Stimulated activated CD4-positive, alpha-beta T cell treated with anti-CD3 and anti-CD28 coated beads, Interleukin-12 subunit alpha, Interleukin-12 subunit beta, amount 100 ng/mL, for 48 hours (primary cell): Measurements from ENCODE around the gene PTPN11.
"Not testable (repeated sequence)": the region's sequence is repeated elsewhere in the genome, so short reads cannot be mapped to it uniquely, and the experiment has no call there.

Source experiments
- DNase-seq, 3 donors: peaks; one replicate each; pipeline ENCODE4 v3.0.0-alpha.2; 2020; ENCODE audit warnings: low read depth in 2 of 3, low spot score in 1 of 3

Gene PTPN11

GRCh38 chr12:112409064-112409905 lies 9.5 kb upstream of the PTPN11 start, which contains the start of gene RPL6:
Gene RPL6 (minus strand): TSS chr12:112409605. CDS start chr12:112408656, 949 bp downstream.
- peak; percentile 68 to 73 (median 68) for DNase-seq

GRCh38 chr12:112409906-112410244 lies 8.9 kb upstream of the PTPN11 start:
- no peak for DNase-seq

GRCh38 chr12:112413855-112414625 lies 4.7 kb upstream of the PTPN11 start:
- DNase-seq = no peak

- not testable (repeated sequence) for DNase-seq
Observed at GRCh38 chr12:112415457-112415856, 3.3 kb upstream of the PTPN11 start.

GRCh38 chr12:112418273-112418607 lies 507 bp upstream of the PTPN11 start:
- DNase-seq = peak in 1 of 3 donors; percentile 27

- peak in 1 of 3 donors; percentile 28 for DNase-seq
Observed at GRCh38 chr12:112419297-112420133, 768 bp downstream of the PTPN11 start.

DNA sequence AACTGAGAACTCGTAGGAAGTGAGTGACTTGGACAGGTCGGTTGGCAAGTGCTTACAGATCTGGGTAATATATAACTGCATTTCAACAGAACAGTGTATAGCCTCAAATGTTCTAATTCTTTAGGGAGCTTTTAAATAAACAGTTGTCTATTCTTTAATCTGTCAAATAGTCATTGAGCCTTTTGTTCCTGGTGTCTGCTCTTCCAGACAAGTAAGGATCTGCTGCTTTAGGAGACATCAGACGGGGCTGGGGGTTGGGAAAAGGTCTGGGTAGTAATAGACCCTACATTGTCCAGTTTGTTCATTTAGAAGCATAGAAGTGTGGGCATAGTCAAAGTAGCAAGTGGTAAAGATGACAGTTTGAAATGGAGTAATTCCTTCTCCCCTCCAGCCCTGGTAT lies 2.0 kb downstream of the PTPN11 start:
- no peak for DNase-seq

DNA sequence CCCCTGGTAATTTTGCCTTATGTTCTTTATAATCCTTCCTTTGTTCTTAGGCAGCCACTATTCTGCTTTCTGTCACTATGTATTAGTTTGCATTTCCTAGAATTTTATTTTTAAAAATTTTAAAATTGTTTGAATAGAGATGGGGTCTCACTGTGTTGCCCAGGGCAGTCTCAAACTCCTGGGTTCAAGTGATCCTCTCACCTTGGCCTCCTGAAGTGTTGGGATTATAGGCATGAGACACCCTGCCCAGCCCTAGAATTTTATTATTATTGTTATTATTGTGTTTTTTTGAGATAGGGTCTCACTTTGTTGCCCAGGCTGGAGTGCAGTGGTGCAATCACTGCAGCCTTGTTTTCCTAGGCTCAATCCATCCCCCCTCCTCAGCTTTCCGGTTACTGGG lies 2.6 kb downstream of the PTPN11 start:
- no peak for DNase-seq

- DNase-seq = no peak
Observed at GRCh38 chr12:112422531-112422930, 3.8 kb downstream of the PTPN11 start.

- no peak for DNase-seq
Observed at GRCh38 chr12:112424126-112424525, 5.4 kb downstream of the PTPN11 start.

DNA sequence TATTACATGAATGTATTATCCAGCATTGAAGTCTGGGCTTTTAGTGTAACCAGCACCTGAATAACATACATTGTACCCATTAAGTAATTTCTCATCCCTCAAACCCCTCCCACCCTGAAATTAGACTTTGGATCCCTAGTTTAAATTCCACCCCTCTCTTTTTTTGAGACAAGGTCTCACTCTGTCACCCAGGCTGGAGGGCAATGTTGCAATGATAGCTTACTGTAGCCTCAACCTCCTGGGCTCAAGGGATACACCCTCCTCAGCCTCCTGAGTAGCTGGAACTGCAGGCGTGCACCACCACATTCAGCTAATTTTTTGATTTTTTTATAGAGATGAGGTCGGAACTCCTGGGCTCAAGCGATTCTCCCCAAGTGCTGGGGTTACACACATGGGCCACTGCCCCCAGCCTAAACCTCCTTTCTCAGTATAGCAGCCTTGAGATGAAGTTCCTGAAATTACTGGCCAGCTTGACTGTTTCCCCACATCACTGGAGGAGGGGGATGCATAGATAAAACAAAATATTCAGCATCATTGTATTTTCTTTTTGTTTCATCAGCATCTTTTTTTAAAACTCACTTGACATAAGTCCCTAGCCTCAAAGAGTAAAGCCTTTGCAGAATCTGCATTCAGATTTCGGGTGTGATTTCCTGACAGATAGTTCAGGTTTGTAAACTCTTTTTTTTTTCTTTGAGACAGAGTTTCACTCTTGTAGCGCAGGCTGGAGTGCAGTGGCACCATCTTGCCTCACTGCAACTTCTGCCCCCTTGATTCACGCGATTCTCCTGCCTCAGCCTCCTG lies 7.0 kb downstream of the PTPN11 start:
- no peak for DNase-seq

DNA sequence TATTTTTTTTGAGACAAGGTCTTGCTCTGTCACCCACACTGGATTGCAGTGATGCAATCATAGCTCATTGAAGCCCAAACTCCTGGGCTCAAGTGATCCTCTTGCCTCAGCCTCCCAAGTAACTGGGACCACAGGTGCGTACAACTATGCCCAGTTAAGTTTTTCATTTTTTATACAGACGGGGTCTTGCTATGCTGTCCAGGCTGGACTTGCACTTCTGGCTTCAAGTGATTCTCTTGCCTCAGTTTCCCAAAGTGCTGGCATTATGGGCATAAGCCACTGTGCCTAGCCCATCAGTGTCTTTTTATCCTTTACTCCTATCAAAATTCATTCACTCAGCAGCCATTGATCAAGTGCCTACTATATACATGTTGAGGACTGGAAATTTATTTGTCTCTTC lies 9.0 kb downstream of the PTPN11 start:
- DNase-seq = no peak

DNA sequence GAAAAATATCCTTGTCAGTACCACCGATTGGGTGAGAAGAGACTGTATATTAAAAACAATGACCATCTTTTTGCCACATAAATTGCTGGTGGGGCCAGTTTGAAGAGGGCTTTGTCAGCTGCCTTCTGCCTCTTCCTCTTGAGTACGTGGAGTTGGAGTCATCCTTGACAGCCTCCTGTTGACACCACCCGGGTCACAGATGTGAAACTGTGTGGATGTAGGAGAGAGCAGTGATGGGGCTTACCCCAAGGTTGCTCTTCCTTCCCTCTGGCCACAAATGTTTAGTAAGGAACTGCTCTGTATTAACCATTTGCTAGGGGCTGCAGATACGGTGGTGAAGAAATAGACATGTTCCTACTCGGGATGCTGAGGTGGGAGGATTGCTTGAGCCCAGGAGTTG lies 12.2 kb downstream of the PTPN11 start:
- DNase-seq = peak in 2 of 3 donors; percentile 17 to 20

DNA sequence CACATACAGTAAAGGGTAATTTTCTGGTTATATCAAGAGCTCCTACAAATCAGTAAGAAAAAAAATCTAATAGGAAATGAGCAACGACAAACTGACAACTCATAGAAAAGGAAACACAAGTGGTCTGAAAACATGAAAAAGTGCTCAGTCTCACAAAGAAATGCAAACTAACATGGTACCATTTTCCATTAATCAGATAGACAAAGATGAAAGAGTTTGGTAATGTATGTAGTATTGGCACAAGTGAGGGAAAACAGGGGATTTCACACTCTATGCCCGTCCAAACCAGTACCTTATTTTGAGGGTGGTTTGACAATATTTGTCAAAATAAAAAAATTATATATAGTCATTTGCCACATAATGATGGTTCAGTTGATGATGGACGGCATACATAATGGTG lies 13.2 kb downstream of the PTPN11 start:
- DNase-seq = no peak

- DNase-seq = no peak
Observed at GRCh38 chr12:112433551-112433950, 14.8 kb downstream of the PTPN11 start.

DNA sequence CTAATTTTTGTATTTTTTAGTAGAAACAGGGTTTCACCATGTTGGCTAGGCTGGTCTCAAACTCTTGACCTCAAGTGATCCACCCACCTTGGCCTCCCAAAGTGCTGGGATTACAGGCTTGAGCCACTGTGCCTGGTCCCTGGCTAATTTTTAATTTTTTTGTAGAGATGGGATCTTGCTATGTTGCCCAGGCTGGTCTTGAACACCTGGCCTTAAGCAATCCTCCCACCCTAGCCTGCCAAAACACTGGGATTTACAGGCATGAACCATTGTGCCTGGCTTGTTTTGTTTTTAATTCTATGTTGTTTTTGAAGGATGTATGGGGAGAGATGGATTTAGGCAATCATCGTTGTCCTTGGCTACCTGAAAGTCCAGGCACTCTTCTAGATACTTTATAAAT lies 19.9 kb downstream of the PTPN11 start:
- not testable (repeated sequence) for DNase-seq

DNA sequence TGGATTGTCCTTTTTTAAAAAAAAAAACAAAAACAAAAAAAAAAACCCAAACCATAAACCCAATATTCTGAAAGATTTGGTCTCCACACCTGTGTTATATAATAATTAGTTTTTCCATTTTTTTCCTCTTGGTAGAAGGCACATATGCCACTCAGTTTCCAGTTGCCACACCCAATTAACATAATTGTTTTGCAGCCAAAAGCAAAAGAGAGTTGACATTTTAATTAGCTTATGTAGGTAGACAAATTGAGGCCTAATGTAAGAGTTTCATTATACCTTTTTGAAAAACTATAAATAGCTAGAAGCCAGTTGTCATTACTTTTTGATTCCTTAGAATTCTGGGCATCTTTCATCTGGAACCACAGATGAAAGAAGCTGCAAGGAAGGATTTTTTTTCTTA lies 21.0 kb downstream of the PTPN11 start:
- no peak for DNase-seq

GRCh38 chr12:112440653-112441052 lies 21.9 kb downstream of the PTPN11 start:
- not testable (repeated sequence) for DNase-seq

- DNase-seq = no peak
Observed at GRCh38 chr12:112443916-112444315, 25.2 kb downstream of the PTPN11 start.

DNA sequence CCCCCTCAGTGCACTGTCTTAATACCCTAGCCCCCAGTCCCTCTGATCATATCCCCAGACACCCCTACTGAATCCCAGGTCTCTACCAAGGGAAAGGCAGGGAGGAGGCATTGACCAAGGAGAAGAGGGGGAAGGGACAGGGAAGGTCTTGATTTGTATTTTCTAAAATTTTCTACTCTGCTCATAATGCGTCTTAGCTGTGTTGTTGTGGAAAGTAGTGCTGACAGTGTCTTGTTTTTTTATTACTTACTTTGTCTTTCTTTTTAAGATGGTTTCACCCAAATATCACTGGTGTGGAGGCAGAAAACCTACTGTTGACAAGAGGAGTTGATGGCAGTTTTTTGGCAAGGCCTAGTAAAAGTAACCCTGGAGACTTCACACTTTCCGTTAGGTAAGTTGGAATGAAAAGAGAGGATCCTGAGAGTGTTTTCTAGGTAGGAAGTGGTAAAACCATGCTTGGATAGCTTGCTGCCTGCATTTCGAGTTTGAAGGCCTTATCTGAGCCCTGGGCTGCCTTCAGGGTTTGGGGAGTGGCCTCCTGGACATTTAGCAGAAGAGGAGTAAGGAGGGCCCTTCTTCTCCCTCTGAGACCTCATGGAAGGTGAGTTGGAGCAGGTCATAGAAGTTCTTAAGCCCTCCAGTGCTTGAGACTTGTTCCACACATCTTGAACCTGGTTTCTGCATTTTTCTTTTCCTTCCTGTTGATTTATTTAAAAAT lies 27.4 kb downstream of the PTPN11 start:
- DNase-seq = no peak
